Neural progenitor cell (in vitro differentiated cells): ENCODE data around the gene TMEM41B. TPM values are rescaled to one million over a fixed set of nuclear protein-coding genes. Genes with fewer than 3 reads are reported as not detected.

Experiments used
- DNase-seq: peaks from one replicate; pipeline ENCODE4 v3.0.0-alpha.2; 2016; ENCODE audit warnings: low spot score
- H2AFZ ChIP-seq: fragments of 200-600 bp; sonication (generic); replicated peaks from 2 replicates; pipeline ENCODE4 v1.6.1; 2016; ENCODE audit warnings: antibody characterized with exemption
- H3F3A ChIP-seq: fragments of 200-600 bp; sonication (generic); 2 replicates; pipeline ENCODE4 v1.6.1; 2016; ENCODE audit warnings: antibody characterized with exemption, low read depth
- H3K27ac ChIP-seq: fragments of 200-600 bp; sonication (generic); 2 replicates; pipeline ENCODE4 v1.5.1; 2016; ENCODE audit warnings: mild to moderate bottlenecking
- H3K27me3 ChIP-seq: fragments of 200-600 bp; sonication (generic); 2 replicates; pipeline ENCODE4 v1.6.1; 2016; ENCODE audit warnings: mild to moderate bottlenecking, moderate library complexity
- H3K36me3 ChIP-seq: fragments of 200-600 bp; sonication (generic); 2 replicates; pipeline ENCODE4 v1.5.1; 2016
- H3K4me1 ChIP-seq: fragments of 200-600 bp; sonication (generic); 2 replicates; pipeline ENCODE4 v1.6.1; 2016; ENCODE audit warnings: mixed run types
- H3K4me2 ChIP-seq: fragments of 200-600 bp; sonication (generic); 2 replicates; pipeline ENCODE4 v1.6.1; 2016
- H3K4me3 ChIP-seq: fragments of 200-600 bp; sonication (generic); 2 replicates; pipeline ENCODE4 v1.5.1; 2016
- H3K79me2 ChIP-seq: fragments of 200-600 bp; sonication (generic); 2 replicates; pipeline ENCODE4 v1.6.1; 2016; ENCODE audit warnings: low read depth
- H3K9ac ChIP-seq: fragments of 200-600 bp; sonication (generic); 2 replicates; pipeline ENCODE4 v1.6.1; 2016
- H3K9me3 ChIP-seq: fragments of 200-600 bp; sonication (generic); 2 replicates; pipeline ENCODE4 v1.5.1; 2016; ENCODE audit warnings: low read depth
- H4K20me1 ChIP-seq: fragments of 200-600 bp; sonication (generic); 2 replicates; pipeline ENCODE4 v1.6.1; 2016; ENCODE audit warnings: low read depth
- H3K27ac Mint-ChIP-seq: 3 replicates; pipeline ENCODE4 v1.8.0; 2021; ENCODE audit warnings: mixed read lengths
- H3K27me3 Mint-ChIP-seq: 2 replicates; pipeline ENCODE4 v1.8.0; 2022; ENCODE audit warnings: low read depth, mild to moderate bottlenecking, inconsistent platforms, moderate library complexity, mixed read lengths; ENCODE audit not compliant: insufficient read depth
- H3K36me3 Mint-ChIP-seq: 3 replicates; pipeline ENCODE4 v1.8.0; 2021; ENCODE audit warnings: mixed read lengths
- H3K4me1 Mint-ChIP-seq: 3 replicates; pipeline ENCODE4 v1.8.0; 2021; ENCODE audit warnings: mixed read lengths
- H3K4me3 Mint-ChIP-seq: 3 replicates; pipeline ENCODE4 v1.8.0; 2021; ENCODE audit warnings: mild to moderate bottlenecking, moderate library complexity, mixed read lengths
- H3K9me3 Mint-ChIP-seq: 3 replicates; pipeline ENCODE4 v1.8.0; 2020; ENCODE audit warnings: mixed read lengths
- EZH2 ChIP-seq: fragments of 200-600 bp; sonication (generic); IDR thresholded peaks from 2 replicates; pipeline ENCODE4 v1.6.1; 2017; ENCODE audit warnings: antibody characterized with exemption, mild to moderate bottlenecking, moderate library complexity
- EZH2phosphoT487 ChIP-seq: fragments of 200-600 bp; sonication (generic); IDR thresholded peaks from 2 replicates; pipeline ENCODE4 v1.6.1; 2017; ENCODE audit warnings: antibody characterized with exemption
- small RNA-seq: library from RNA; depleted of rRNA; stranded (forward); fragments of <200 nt; gene quantifications from one replicate; pipeline ENCODE3, GENCODE V24; 2015
- total RNA-seq: library from RNA; depleted of rRNA; stranded (reverse); fragments of >200 nt; gene quantifications from 2 replicates; pipeline ENCODE4 v1.2.3, GENCODE V29; 2015; ENCODE audit warnings: low replicate concordance
- TF ChIP-seq, protein P1 (sequence below): fragments of 200-600 bp; sonication (generic); IDR thresholded peaks from 2 replicates; pipeline ENCODE4 v1.5.1; 2017; ENCODE audit warnings: antibody characterized with exemption, mild to moderate bottlenecking

TMEM41B gene
- total RNA-seq, 1 donor from 2014 or later: 82.4 TPM

DNA sequence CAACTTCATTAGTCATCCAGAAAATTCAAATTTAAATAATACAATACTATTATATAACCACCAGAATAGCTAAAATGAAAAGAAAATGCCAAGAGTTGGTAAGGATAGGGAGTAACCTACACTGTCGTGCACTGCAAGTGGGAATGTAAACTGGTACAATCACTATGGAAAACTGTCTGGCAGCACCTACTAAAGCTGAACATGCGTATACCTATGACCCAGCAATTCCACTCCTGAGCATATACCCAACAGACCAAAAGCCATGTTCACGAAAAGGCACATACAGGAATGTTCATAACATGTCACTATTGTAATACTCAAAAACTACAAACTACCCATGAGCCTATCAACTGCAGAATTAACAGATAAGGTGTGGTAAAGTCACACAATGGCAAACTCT, 81.9 kb downstream of the TMEM41B start:
- Histone ChIP-seq H3K27ac (no peak overlapping the region), H4K20me1 (peaks cover 60% of the 10 kb centered on the region), H3K4me3 (no peak overlapping the region), H3K9me3 (no peaks in the 10 kb centered on the region), H3K27me3 (no peaks in the 10 kb centered on the region), H3K79me2 (peaks cover 99% of the 10 kb centered on the region), H3K9ac (no peak overlapping the region), H3K4me2 (peak overlapping the region; percentile 39), H3K36me3 (no peaks in the 10 kb centered on the region), H2AFZ (no peak overlapping the region), H3K4me1 (peaks cover 46% of the 10 kb centered on the region), H3F3A (peaks cover 54% of the 10 kb centered on the region)
- H3K36me3 Mint-ChIP-seq: peaks cover 22% of the 10 kb centered on the region
- peaks cover 2% of the 10 kb centered on the region for H3K27me3 Mint-ChIP-seq
- H3K9me3 Mint-ChIP-seq: peaks cover 19% of the 10 kb centered on the region
- no peak for DNase-seq
- H3K4me3 Mint-ChIP-seq: no peak overlapping the region
- TF ChIP-seq EZH2phosphoT487 (no peak), EZH2 (no peak)
- TF ChIP-seq, protein P1, sequence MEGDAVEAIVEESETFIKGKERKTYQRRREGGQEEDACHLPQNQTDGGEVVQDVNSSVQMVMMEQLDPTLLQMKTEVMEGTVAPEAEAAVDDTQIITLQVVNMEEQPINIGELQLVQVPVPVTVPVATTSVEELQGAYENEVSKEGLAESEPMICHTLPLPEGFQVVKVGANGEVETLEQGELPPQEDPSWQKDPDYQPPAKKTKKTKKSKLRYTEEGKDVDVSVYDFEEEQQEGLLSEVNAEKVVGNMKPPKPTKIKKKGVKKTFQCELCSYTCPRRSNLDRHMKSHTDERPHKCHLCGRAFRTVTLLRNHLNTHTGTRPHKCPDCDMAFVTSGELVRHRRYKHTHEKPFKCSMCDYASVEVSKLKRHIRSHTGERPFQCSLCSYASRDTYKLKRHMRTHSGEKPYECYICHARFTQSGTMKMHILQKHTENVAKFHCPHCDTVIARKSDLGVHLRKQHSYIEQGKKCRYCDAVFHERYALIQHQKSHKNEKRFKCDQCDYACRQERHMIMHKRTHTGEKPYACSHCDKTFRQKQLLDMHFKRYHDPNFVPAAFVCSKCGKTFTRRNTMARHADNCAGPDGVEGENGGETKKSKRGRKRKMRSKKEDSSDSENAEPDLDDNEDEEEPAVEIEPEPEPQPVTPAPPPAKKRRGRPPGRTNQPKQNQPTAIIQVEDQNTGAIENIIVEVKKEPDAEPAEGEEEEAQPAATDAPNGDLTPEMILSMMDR: no peak
- peaks cover 23% of the 10 kb centered on the region for H3K4me1 Mint-ChIP-seq
- no peak overlapping the region for H3K27ac Mint-ChIP-seq

GRCh38 chr11:9231848-9232177, 82.6 kb downstream of the TMEM41B start:
- Mint-ChIP-seq H3K4me3 (no peak overlapping the region), H3K9me3 (peaks cover 19% of the 10 kb centered on the region), H3K36me3 (peaks cover 22% of the 10 kb centered on the region), H3K4me1 (peaks cover 23% of the 10 kb centered on the region), H3K27me3 (peaks cover 2% of the 10 kb centered on the region), H3K27ac (no peak overlapping the region)
- H3K9me3 ChIP-seq: no peaks in the 10 kb centered on the region
- peaks cover 63% of the 10 kb centered on the region for H4K20me1 ChIP-seq
- H3F3A ChIP-seq: peaks cover 59% of the 10 kb centered on the region
- DNase-seq: no peak
- H3K9ac ChIP-seq: no peak overlapping the region
- H3K27me3 ChIP-seq: no peaks in the 10 kb centered on the region
- peak overlapping the region; percentile 65 for H3K27ac ChIP-seq
- no peak overlapping the region for H2AFZ ChIP-seq
- TF ChIP-seq EZH2phosphoT487: no peak
- no peak for TF ChIP-seq EZH2
- TF ChIP-seq, protein P1: no peak
- peaks cover 99% of the 10 kb centered on the region for H3K79me2 ChIP-seq
- no peaks in the 10 kb centered on the region for H3K36me3 ChIP-seq
- peaks cover 47% of the 10 kb centered on the region for H3K4me1 ChIP-seq
- H3K4me3 ChIP-seq: peak overlapping the region; percentile 11
- peak overlapping the region; percentile 39 for H3K4me2 ChIP-seq

Small RNA genes within 50 kb of the gene (small RNA-seq; reads per million reads assigned to genes)
- gene RF00017: not detected

Other genes with a start within 250 kb of the TMEM41B start
- 21.2 and 42.1 TPM in 2 replicates for gene SCUBE2, start 223.0 kb downstream of the TMEM41B start, total RNA-seq
- 134 and 142 TPM in 2 replicates for gene DENND5A, start 49.2 kb downstream of the TMEM41B start, total RNA-seq
- gene IPO7, start 70.1 kb upstream of the TMEM41B start, total RNA-seq: 157 and 231 TPM in 2 replicates
- gene ZNF143, start 146.4 kb upstream of the TMEM41B start, total RNA-seq: 56.9 and 58.3 TPM in 2 replicates